WTC11 (cell line): ENCODE results near the gene GZMB. TPM values are rescaled to one million over a fixed set of nuclear protein-coding genes. Genes with fewer than 3 reads are reported as not detected.

Experiments
- ATAC-seq: fragments of 200-7000 bp; cut with Tn5 transposase; 2 replicates; pipeline ENCODE4 v1.10.0; 2021; ENCODE audit warnings: mild to moderate bottlenecking, moderate library complexity
- CTCF ChIA-PET: fragments of 300-600 bp; sonication (Branson Sonifier 250); formaldehyde crosslinking; loops from one replicate; lab custom pipeline; 2021; ENCODE audit warnings: antibody characterized with exemption; lab: Charles Lee
- POLR2A ChIA-PET: fragments of 350-600 bp; sonication (Branson Sonifier 250); formaldehyde crosslinking; loops from one replicate; lab custom pipeline; 2021; ENCODE audit warnings: antibody characterized with exemption; lab: Charles Lee
- DNase-seq: peaks from one replicate; pipeline ENCODE4 v3.0.0; 2021; ENCODE audit warnings: low spot score
- H3K27ac Mint-ChIP-seq: 2 replicates; pipeline ENCODE4 v1.8.0; 2021; ENCODE audit warnings: mixed read lengths
- H3K27me3 Mint-ChIP-seq: 2 replicates; pipeline ENCODE4 v1.8.0; 2021; ENCODE audit warnings: low read depth, mild to moderate bottlenecking, moderate library complexity, mixed read lengths
- H3K36me3 Mint-ChIP-seq: 2 replicates; pipeline ENCODE4 v1.8.0; 2021; ENCODE audit warnings: mixed read lengths
- H3K4me1 Mint-ChIP-seq: 2 replicates; pipeline ENCODE4 v1.8.0; 2022; ENCODE audit warnings: mixed read lengths
- H3K4me3 Mint-ChIP-seq: 2 replicates; pipeline ENCODE4 v1.8.0; 2021; ENCODE audit warnings: mild to moderate bottlenecking, moderate library complexity, mixed read lengths
- H3K9me3 Mint-ChIP-seq: 2 replicates; pipeline ENCODE4 v1.8.0; 2021; ENCODE audit warnings: mixed read lengths
- ARID4B ChIP-seq: sonication (generic); formaldehyde crosslinking; IDR thresholded peaks from 2 replicates; pipeline ENCODE4 v1.8.0; 2023; ENCODE audit warnings: missing genetic modification reagents, mild to moderate bottlenecking, borderline replicate concordance
- ATF1 ChIP-seq: sonication (generic); formaldehyde crosslinking; IDR thresholded peaks from 2 replicates; pipeline ENCODE4 v1.8.1; 2023; ENCODE audit warnings: mild to moderate bottlenecking, moderate library complexity, missing genetic modification reagents
- ATF6 ChIP-seq: sonication (generic); formaldehyde crosslinking; IDR thresholded peaks from 2 replicates; pipeline ENCODE4 v1.8.1; 2023; ENCODE audit warnings: mild to moderate bottlenecking, missing genetic modification reagents
- CBFB ChIP-seq: sonication (generic); formaldehyde crosslinking; IDR thresholded peaks from 2 replicates; pipeline ENCODE4 v1.8.1; 2022; ENCODE audit warnings: mild to moderate bottlenecking, low read depth, missing genetic modification reagents
- GABPB1 ChIP-seq: sonication (generic); formaldehyde crosslinking; IDR thresholded peaks from 2 replicates; pipeline ENCODE4 v1.8.1; 2023; ENCODE audit warnings: mild to moderate bottlenecking, missing genetic modification reagents
- MXD4 ChIP-seq: fragments of 250-450 bp; sonication (Bioruptor Pico); IDR thresholded peaks from 2 replicates; pipeline ENCODE4 v1.8.0; 2021; ENCODE audit warnings: mild to moderate bottlenecking, moderate library complexity, borderline replicate concordance
- NR2C2 ChIP-seq: sonication (generic); formaldehyde crosslinking; IDR thresholded peaks from 2 replicates; pipeline ENCODE4 v1.8.0; 2022; ENCODE audit warnings: mild to moderate bottlenecking, missing genetic modification reagents
- OVOL2 ChIP-seq: fragments of 250-450 bp; sonication (Bioruptor Pico); IDR thresholded peaks from 2 replicates; pipeline ENCODE4 v1.9.0; 2021; ENCODE audit warnings: mild to moderate bottlenecking, borderline replicate concordance
- PRDM15 ChIP-seq: sonication (generic); formaldehyde crosslinking; IDR thresholded peaks from 2 replicates; pipeline ENCODE4 v1.8.0; 2022; ENCODE audit warnings: missing genetic modification reagents
- RELA ChIP-seq: sonication (generic); formaldehyde crosslinking; IDR thresholded peaks from 2 replicates; pipeline ENCODE4 v1.8.1; 2022; ENCODE audit warnings: missing genetic modification reagents, mild to moderate bottlenecking, borderline replicate concordance
- STAT6 ChIP-seq: sonication (generic); formaldehyde crosslinking; conservative IDR thresholded peaks from 2 replicates; pipeline ENCODE4 v1.8.1; 2023; ENCODE audit warnings: mild to moderate bottlenecking, low read depth, missing genetic modification reagents, moderate library complexity
- TP53 ChIP-seq: sonication (generic); formaldehyde crosslinking; IDR thresholded peaks from 2 replicates; pipeline ENCODE4 v1.8.1; 2023; ENCODE audit warnings: mild to moderate bottlenecking, missing genetic modification reagents
- ZNF121 ChIP-seq: sonication (generic); formaldehyde crosslinking; IDR thresholded peaks from 2 replicates; pipeline ENCODE4 v1.8.0; 2023; ENCODE audit warnings: missing genetic modification reagents
- ZNF219 ChIP-seq: sonication (generic); formaldehyde crosslinking; IDR thresholded peaks from 2 replicates; pipeline ENCODE4 v1.8.0; 2023; ENCODE audit warnings: missing genetic modification reagents, mild to moderate bottlenecking, borderline replicate concordance
- ZNF263 ChIP-seq: sonication (generic); formaldehyde crosslinking; IDR thresholded peaks from 2 replicates; pipeline ENCODE4 v1.8.1; 2022; ENCODE audit warnings: low read depth, mild to moderate bottlenecking, moderate library complexity, missing genetic modification reagents
- ZNF281 ChIP-seq: sonication (generic); formaldehyde crosslinking; IDR thresholded peaks from 2 replicates; pipeline ENCODE4 v1.8.0; 2023; ENCODE audit warnings: mild to moderate bottlenecking, missing genetic modification reagents
- ZNF512 ChIP-seq: sonication (generic); formaldehyde crosslinking; IDR thresholded peaks from 2 replicates; pipeline ENCODE4 v1.8.1; 2022; ENCODE audit warnings: missing genetic modification reagents, borderline replicate concordance
- total RNA-seq: library from RNA; stranded (reverse); gene quantifications from 3 replicates; pipeline ENCODE4 v1.2.3, GENCODE V29; 2021

Gene GZMB
- total RNA-seq, 1 experiment from 2014 or later, result 0.68 TPM

- POLR2A ChIA-PET, result no interaction called here
- H3K9me3 Mint-ChIP-seq, result no peaks in the 10 kb centered on the region
These were observed 46.5 kb upstream of the GZMB start for GRCh38 chr14:24680516-24680915.

More at GRCh38 chr14:24680516-24680915, 46.5 kb upstream of the GZMB start:
- ATAC-seq, result no peak
- DNase-seq, result no peak
- Mint-ChIP-seq H3K4me1 (peaks cover 3% of the 10 kb centered on the region), H3K4me3 (no peak overlapping the region), H3K27me3 (peaks cover 23% of the 10 kb centered on the region), H3K36me3 (no peaks in the 10 kb centered on the region), H3K27ac (no peak overlapping the region)
- CTCF ChIA-PET, result interaction anchor here (2.1 kb wide), 1 partner anchor 10 kb away, joined by 10 read pairs; no protein-coding TSS in a partner anchor
- TF ChIP-seq ZNF281 (CRISPR knock-in tag) (no peak), ZNF121 (no peak), CBFB (no peak), PRDM15 (CRISPR knock-in tag) (no peak), RELA (no peak), OVOL2 (CRISPR knock-in tag) (no peak), TP53 (CRISPR knock-in tag) (no peak), NR2C2 (CRISPR knock-in tag) (no peak), MXD4 (CRISPR knock-in tag) (no peak), ATF6 (CRISPR knock-in tag) (no peak), ARID4B (CRISPR knock-in tag) (no peak), ATF1 (CRISPR knock-in tag) (no peak), ZNF219 (CRISPR knock-in tag) (no peak), STAT6 (CRISPR knock-in tag) (no peak), GABPB1 (CRISPR knock-in tag) (no peak), ZNF263 (no peak), ZNF512 (CRISPR knock-in tag) (no peak)
